HL-60 (cell line): ENCODE results near the gene MSI2.

Source experiments
- DNase-seq, 2 experiments: peaks; one replicate each; pipeline ENCODE4 v3.0.0-alpha.2; 2010 to 2020; ENCODE audit warnings: low read depth in 1 of 2, low spot score in 1 of 2
- H3K27ac ChIP-seq: fragments of 250-450 bp; sonication (Bioruptor Pico); replicated peaks from 2 replicates; pipeline ENCODE4 v1.5.1; 2020; ENCODE audit warnings: mild to moderate bottlenecking, moderate library complexity
- H3K27me3 ChIP-seq: fragments of 250-450 bp; sonication (Bioruptor Pico); 2 replicates; pipeline ENCODE4 v1.5.1; 2021; ENCODE audit warnings: mild to moderate bottlenecking, moderate library complexity; ENCODE audit not compliant: insufficient read depth, poor library complexity, severe bottlenecking
- H3K4me3 ChIP-seq: replicated peaks from 2 replicates; pipeline ENCODE4 v1.5.1; 2011; ENCODE audit warnings: mild to moderate bottlenecking, control low read depth, low read length; ENCODE audit not compliant: insufficient read depth
- CTCF ChIP-seq: IDR thresholded peaks from one replicate; pipeline ENCODE4 v1.5.1; 2011; ENCODE audit warnings: low read length, control low read depth, inconsistent platforms; ENCODE audit not compliant: insufficient read depth
- GABPA ChIP-seq: IDR thresholded peaks from 2 replicates; pipeline ENCODE4 v1.6.1; 2012; ENCODE audit warnings: low read depth
- POLR2AphosphoS5 ChIP-seq: IDR thresholded peaks from 2 replicates; pipeline ENCODE4 v1.6.1; 2012; ENCODE audit warnings: low read depth
- REST ChIP-seq: IDR thresholded peaks from 2 replicates; pipeline ENCODE4 v1.6.1; 2012; ENCODE audit warnings: low read depth; ENCODE audit not compliant: insufficient replicate concordance
- SPI1 ChIP-seq: IDR thresholded peaks from 2 replicates; pipeline ENCODE4 v1.6.1; 2012; ENCODE audit warnings: low read depth, mild to moderate bottlenecking, borderline replicate concordance

Gene MSI2

DNA sequence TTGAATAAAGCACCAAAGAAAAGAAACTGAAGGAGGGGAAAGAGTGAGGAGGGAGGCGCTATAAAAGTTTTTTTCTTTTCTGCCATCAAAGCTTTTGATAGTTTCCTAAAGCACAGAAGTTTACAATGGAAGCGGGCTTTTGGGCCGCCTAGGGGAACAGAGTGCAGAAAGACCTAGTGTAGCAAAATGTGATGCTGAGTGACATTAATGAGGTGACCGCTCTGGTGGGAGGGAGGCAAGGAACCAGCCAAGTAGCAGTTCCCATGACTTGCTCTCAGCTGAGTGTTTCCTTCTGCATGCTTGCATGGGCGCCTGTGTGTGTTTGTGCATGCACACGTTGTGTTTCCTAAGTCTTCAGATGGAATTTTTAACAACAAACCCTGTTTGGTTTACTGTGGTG lies 15.5 kb downstream of the MSI2 start:
- no peak for TF ChIP-seq REST
- TF ChIP-seq SPI1 = no peak
- TF ChIP-seq POLR2AphosphoS5 = no peak
- no peak for TF ChIP-seq GABPA
- TF ChIP-seq CTCF = no peak
- DNase-seq = no peak
- H3K4me3 ChIP-seq = no peak overlapping the region
- no peaks in the 10 kb centered on the region for H3K27me3 ChIP-seq
- no peak overlapping the region for H3K27ac ChIP-seq

DNA sequence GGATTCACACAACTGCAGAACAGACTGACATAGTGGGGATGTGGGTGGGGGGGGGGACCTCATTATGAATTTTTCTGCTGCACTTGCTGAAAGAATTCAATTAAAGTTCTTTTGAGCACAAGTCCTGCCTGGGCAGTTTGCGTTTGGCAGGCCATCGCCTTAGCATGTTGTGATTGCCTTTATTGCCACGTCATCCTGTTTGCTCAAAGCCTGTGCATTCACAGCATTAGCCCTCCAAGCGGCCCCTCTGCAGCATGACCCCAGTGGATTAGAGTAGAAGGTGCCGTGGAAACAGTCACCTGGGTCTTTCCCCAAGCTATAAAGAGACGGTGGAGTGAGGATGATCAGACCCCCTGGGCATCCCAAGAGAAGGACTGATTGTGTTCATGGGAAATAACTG lies 17.2 kb downstream of the MSI2 start:
- no peaks in the 10 kb centered on the region for H3K27me3 ChIP-seq
- TF ChIP-seq CTCF (no peak), SPI1 (no peak), REST (no peak), POLR2AphosphoS5 (no peak), GABPA (no peak)
- no peak overlapping the region for H3K27ac ChIP-seq
- no peak overlapping the region for H3K4me3 ChIP-seq
- no peak for DNase-seq

DNA sequence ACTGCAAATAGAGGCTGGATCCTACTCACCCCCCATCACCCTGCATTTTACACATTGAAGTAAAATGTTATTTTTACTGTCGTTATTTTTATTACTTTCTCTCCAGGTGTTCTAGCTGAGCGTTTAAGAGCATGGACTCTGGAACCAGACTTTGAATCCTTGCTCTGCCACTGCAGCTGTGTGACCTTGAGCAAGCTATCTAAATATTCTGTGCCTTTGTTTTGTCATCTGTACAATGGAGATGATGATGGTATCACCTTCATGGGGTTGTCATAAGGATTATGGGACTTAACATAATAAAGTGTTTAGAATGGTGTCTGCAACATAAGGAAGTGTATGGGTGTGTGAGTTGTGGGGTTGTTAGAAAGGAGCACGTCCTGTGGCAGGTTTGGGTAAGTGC lies 17.8 kb downstream of the MSI2 start:
- TF ChIP-seq CTCF (no peak), REST (no peak), SPI1 (no peak), POLR2AphosphoS5 (no peak), GABPA (no peak)
- no peak overlapping the region for H3K27ac ChIP-seq
- no peak overlapping the region for H3K4me3 ChIP-seq
- no peaks in the 10 kb centered on the region for H3K27me3 ChIP-seq
- DNase-seq = no peak
